HUES64 (cell line): ENCODE measurements around the gene CNKSR3.

Experiments used
- H3K27ac ChIP-seq: 2 replicates; pipeline ENCODE4 v1.7.0; 2013; ENCODE audit warnings: low read depth, low read length, inconsistent platforms
- H3K27me3 ChIP-seq: 2 replicates; pipeline ENCODE4 v1.6.1; 2013; ENCODE audit warnings: mild to moderate bottlenecking, low read length; ENCODE audit not compliant: insufficient read depth
- H3K36me3 ChIP-seq: 2 replicates; pipeline ENCODE4 v1.6.1; 2013; ENCODE audit warnings: mild to moderate bottlenecking, low read length; ENCODE audit not compliant: insufficient read depth
- H3K4me1 ChIP-seq: 2 replicates; pipeline ENCODE4 v1.6.1; 2013; ENCODE audit warnings: mild to moderate bottlenecking, low read length, moderate library complexity; ENCODE audit not compliant: insufficient read depth
- H3K4me3 ChIP-seq: 2 replicates; pipeline ENCODE4 v1.5.1; 2013; ENCODE audit warnings: mild to moderate bottlenecking, low read length, moderate library complexity
- H3K9ac ChIP-seq: 2 replicates; pipeline ENCODE4 v1.6.1; 2013; ENCODE audit warnings: mild to moderate bottlenecking, low read depth, low read length
- H3K9me3 ChIP-seq: 2 replicates; pipeline ENCODE4 v1.6.1; 2013; ENCODE audit warnings: low read depth, low read length; ENCODE audit not compliant: insufficient read depth
- WGBS: fragments of 150-250, 120-280 bp; methylation state at CpG from one replicate; pipeline ENCODE4 v1.1.7; 2013; ENCODE audit warnings: missing lambda C conversion rate; 5-methylcytosine and 5-hydroxymethylcytosine counted together

Gene CNKSR3

DNA sequence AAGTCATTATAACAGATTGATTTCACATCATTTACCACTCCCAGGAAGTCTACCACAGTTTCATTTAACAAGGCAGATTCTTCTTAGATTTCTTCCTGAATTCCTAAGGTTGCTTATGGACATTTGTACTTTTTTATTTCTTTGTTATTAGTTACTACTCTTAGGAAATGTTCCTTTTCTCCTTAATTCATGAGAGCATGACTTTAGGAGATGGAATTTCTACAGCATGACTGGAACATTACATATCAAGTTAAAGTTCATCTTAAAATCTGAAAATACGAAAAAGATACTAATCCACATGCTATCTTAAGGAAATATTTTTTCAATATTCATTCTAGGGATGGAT is 22.3 kb downstream of the CNKSR3 start:
- no peaks in the 10 kb centered on the region for H3K27me3 ChIP-seq
- H3K9ac ChIP-seq = no peak overlapping the region
- H3K36me3 ChIP-seq = no peaks in the 10 kb centered on the region
- H3K9me3 ChIP-seq = no peaks in the 10 kb centered on the region
- H3K4me1 ChIP-seq = peaks cover 3% of the 10 kb centered on the region; the same call in 1 of the 2 replicates
- no peak overlapping the region for H3K4me3 ChIP-seq
- WGBS = no CpG with 5 or more reads among the region's 1 CpG
- no peak overlapping the region for H3K27ac ChIP-seq

DNA sequence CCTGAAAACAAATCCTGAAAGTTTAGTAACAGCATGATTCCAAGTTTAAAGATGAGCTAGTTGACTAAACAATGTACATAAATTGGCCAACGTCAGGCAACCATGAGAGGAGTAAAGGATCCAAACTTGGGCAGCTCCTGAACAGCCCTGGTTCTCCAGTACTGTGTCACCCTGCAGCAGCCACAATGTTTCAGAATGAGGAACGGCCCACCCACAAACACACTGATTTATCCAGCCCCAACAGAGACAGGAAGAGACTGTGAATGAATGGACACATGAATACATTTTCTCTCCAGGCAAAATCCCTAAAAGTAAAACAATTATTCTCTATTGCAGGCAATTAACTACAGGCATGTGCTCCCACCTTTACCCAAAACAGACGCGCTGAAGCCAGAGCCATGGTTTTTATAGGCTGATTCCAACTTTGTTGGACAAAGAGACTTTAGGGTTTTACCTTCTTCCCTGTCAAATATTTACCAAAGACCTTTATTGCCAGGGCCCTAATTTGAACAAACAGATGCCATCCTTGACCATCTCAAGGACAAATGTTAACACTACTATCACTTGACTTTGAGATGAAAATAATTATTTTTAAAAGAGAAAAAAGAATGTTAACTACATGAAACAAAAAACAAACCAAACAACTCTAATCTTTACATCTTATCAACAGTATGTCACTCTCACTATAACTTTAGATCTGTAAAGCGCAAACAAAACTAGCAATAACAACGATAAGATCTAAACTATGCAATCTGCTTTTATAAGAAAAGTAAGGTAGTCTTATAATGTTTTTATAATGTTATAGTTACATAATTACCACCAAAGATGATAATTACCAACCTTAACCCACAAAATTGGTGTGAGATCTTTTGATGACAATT is 22.9 kb downstream of the CNKSR3 start:
- Histone ChIP-seq H3K9ac (no peak overlapping the region), H3K36me3 (no peaks in the 10 kb centered on the region), H3K4me3 (no peak overlapping the region), H3K27me3 (no peaks in the 10 kb centered on the region), H3K27ac (no peak overlapping the region), H3K9me3 (no peaks in the 10 kb centered on the region), H3K4me1 (peaks cover 3% of the 10 kb centered on the region; the same call in 1 of the 2 replicates)
- WGBS = 93% methylated on average over 5 of the region's 6 CpGs

DNA sequence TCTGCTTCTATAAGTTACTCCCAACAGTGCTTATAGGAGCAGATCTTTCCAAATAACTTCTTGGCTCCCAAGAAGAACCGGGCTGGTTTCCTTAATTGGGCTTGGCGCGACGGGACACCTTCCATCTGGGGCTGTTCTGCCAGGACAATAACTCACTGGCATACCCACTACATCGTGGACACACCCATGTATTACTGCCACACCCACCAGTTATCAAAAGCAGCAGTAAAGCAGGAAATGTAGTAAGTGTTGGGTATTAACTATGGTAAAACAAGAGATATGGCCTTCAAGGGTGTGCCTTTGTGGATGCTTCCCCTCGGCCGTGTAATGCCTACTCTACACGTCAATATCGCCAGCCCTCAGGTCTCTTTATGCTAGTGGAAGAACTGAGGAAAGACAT is 24.7 kb downstream of the CNKSR3 start:
- Histone ChIP-seq H3K9ac (no peak overlapping the region), H3K27me3 (no peaks in the 10 kb centered on the region), H3K4me3 (no peak overlapping the region), H3K4me1 (peaks cover 3% of the 10 kb centered on the region; the same call in 1 of the 2 replicates), H3K9me3 (no peaks in the 10 kb centered on the region), H3K36me3 (no peaks in the 10 kb centered on the region), H3K27ac (no peak overlapping the region)
- 96% methylated on average over 9 of the region's 9 CpGs for WGBS

DNA sequence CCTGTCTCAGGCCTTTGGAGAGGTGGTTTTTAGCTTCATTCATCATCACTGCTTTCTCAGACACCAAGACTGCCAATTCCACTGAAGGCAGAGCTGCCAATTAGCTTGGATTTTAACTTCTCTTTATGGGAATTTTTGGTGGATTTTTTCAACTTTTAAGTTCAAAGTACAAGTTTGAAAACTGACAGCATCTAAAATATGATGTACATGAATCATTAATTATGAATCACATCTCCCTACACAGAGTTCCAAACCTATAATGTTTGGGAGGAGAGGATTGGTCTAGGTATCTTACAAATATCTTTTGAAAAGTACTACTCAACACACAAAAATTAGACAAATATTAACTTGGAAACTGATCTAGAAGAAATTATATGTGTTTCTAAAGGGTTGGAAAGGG is 25.5 kb downstream of the CNKSR3 start:
- H3K36me3 ChIP-seq = no peaks in the 10 kb centered on the region
- no peak overlapping the region for H3K27ac ChIP-seq
- peaks cover 3% of the 10 kb centered on the region; the same call in 1 of the 2 replicates for H3K4me1 ChIP-seq
- H3K9me3 ChIP-seq = no peaks in the 10 kb centered on the region
- no peak overlapping the region for H3K4me3 ChIP-seq
- H3K27me3 ChIP-seq = no peaks in the 10 kb centered on the region
- H3K9ac ChIP-seq = no peak overlapping the region

DNA sequence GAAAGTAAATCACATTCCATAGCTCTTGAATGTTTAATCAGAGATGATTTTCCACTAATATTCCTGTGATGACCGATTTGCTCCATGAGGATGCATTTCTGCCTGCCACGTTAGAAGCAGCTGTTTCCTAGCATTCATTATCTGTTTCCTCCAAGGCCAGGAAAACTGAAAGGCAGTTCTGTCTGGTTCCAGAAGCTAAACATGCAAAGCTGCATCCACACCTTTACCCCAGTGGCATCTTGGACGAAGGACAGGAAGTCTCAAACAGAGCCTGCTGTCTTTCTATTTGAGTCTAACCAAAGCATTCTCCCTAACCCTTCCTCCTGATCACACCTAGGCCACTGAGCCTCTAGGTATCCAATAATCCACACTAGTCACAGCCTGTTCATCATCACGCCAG is 27.6 kb downstream of the CNKSR3 start:
- no peak overlapping the region for H3K27ac ChIP-seq
- no peaks in the 10 kb centered on the region for H3K27me3 ChIP-seq
- WGBS = 89% methylated on average over 4 of the region's 4 CpGs
- no peak overlapping the region for H3K9ac ChIP-seq
- peaks cover 11% of the 10 kb centered on the region; the same call in 1 of the 2 replicates for H3K4me1 ChIP-seq
- no peak overlapping the region for H3K4me3 ChIP-seq
- H3K9me3 ChIP-seq = no peaks in the 10 kb centered on the region
- H3K36me3 ChIP-seq = no peaks in the 10 kb centered on the region

DNA sequence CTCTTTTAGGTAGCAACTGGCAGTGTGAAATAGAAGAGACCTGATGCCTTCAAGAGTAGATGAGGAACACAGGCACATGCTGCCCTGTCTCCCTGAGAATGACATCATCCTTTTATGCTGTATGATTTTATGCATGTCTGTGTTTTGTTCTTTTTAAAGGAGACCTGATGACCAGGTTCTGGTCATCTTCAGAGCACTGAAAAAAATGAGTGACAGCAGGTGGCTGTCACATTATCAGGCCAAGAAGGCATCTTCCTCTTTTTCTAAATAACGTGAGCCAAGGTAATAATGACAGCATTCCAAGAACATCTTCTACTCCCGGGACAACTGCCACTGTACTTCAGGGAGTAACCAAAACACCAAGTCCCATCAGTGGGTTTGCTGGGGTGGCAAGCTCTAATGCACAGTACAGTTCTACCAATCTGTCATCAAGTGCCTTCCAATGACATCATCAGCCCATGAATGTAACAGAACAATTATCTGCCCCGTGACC is 28.9 kb downstream of the CNKSR3 start:
- Histone ChIP-seq H3K9me3 (no peaks in the 10 kb centered on the region), H3K27ac (no peak overlapping the region), H3K9ac (no peak overlapping the region), H3K36me3 (no peaks in the 10 kb centered on the region), H3K27me3 (no peaks in the 10 kb centered on the region), H3K4me3 (no peak overlapping the region), H3K4me1 (peaks cover 8% of the 10 kb centered on the region; the same call in 1 of the 2 replicates)
- WGBS = 88% methylated on average over 3 of the region's 3 CpGs

DNA sequence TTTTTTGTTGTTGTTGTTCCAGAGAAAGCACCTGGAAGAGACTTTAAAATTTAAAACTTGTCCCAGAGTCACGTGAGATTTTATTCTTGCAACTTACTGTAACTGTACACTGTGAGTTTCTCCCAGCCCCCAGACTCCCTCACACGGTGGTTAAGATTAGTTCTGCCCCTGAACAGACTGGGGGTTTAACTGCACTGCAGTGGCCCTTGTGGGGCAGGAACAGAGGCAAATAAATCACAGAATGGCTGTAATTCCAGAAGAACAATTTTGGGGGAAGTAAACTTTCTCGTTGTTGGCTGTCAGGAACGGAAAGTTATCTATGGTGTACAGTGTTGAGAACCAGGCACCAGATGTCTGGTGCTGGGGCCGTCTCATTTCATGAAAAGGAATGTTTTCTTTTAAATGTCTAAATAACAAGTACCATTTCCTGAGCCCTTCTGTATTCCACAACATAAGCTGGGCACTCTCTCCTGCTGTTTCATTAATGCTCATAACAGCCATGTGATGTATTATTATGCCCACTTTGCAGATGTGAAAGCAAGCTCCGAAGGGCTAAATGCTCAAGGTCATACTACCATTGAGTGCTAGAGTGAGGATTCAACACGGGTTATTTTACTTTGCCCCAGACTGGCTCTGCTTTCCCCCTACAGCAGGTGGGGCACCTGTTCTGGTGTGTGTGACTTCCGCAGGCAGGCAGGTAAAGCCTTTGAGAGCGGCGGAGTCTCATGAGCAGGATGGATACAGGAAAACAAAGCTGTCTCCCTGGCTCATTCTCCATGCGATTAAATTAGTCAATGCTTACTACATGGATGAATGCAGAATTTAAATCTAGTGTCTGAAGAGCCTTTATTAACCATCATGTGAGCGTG is 30.5 kb downstream of the CNKSR3 start:
- no peak overlapping the region for H3K27ac ChIP-seq
- H3K9me3 ChIP-seq = no peaks in the 10 kb centered on the region
- peaks cover 8% of the 10 kb centered on the region; the same call in 1 of the 2 replicates for H3K4me1 ChIP-seq
- no peak overlapping the region for H3K4me3 ChIP-seq
- 87% methylated on average over 12 of the region's 12 CpGs for WGBS
- H3K27me3 ChIP-seq = no peaks in the 10 kb centered on the region
- H3K36me3 ChIP-seq = no peaks in the 10 kb centered on the region
- H3K9ac ChIP-seq = no peak overlapping the region

DNA sequence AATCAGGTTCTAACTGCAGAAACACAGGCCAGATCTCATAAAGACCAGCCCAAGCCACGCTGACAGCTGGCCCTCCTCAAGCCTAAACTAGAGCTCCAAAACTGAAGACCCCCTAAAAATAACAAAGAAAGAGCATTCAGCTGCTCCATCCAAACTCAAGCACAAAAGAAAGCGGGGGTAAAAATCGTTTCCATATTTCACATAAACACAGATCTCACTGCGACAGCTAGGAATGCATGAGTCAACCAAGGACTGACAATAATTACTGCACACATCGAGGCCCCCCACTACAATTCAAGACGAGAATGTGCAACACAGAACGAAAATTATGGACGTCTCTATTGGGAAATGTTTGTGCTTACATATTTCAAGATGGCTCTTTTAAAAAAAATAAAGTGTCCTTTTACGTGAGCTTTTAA is 31.1 kb downstream of the CNKSR3 start:
- 87% methylated on average over 9 of the region's 9 CpGs for WGBS
- Histone ChIP-seq H3K9me3 (no peaks in the 10 kb centered on the region), H3K27ac (no peak overlapping the region), H3K4me1 (peaks cover 8% of the 10 kb centered on the region; the same call in 1 of the 2 replicates), H3K9ac (no peak overlapping the region), H3K4me3 (no peak overlapping the region), H3K27me3 (no peaks in the 10 kb centered on the region), H3K36me3 (no peaks in the 10 kb centered on the region)

DNA sequence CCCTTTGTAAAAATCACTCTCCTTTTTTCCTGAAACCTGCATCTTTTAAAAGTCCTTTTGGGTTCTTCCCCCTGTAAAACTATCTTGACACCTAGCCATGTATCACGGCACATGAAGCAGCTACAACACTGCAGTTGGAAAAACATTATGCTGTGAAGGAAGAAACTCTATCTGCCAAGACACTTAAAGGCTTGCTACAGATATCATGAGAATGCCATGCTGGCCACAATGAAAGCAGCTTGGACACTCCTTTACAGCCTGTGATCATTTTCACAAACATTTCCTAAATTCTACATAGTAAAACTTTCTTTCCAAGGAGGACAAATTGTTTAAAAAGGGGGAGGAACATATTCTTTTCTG is 31.8 kb downstream of the CNKSR3 start:
- WGBS = 100% methylated on average over 1 of the region's 1 CpG
- Histone ChIP-seq H3K4me3 (no peak overlapping the region), H3K27ac (no peak overlapping the region), H3K36me3 (no peaks in the 10 kb centered on the region), H3K9me3 (no peaks in the 10 kb centered on the region), H3K4me1 (peaks cover 8% of the 10 kb centered on the region; the same call in 1 of the 2 replicates), H3K9ac (no peak overlapping the region), H3K27me3 (no peaks in the 10 kb centered on the region)

DNA sequence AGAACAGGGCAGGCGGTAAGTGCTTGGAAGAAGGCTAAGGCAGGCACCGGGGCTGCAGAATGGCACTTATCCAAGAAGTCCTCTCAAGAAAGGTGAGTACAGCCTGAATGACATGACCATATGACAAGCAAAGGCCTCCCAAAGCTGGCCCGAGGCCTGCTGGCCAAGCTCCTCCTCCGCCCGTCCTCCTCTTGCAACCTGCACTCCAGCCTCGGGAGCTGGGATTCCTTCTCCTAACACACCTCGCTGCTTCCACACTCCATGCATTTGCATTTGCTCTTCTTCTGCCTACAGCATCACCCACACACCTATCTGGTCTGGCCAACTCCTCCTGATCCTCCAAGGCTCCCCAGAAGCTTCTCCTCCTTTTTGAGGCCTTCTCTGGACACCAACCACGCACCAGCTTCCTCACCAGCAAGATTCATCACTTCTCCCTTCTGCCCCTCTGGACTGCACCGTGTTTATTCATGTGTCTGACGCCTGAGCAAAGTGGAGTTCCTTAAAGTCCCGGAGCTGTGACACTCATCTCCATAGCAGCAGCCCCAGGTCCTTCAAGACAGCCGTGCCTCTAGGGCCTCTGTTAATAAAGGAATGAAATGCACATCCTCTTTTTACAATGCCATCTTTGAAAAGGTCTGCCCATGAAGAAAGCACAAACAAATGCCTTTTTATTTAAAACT is 32.3 kb downstream of the CNKSR3 start:
- Histone ChIP-seq H3K9ac (no peak overlapping the region), H3K27me3 (no peaks in the 10 kb centered on the region), H3K36me3 (no peaks in the 10 kb centered on the region), H3K9me3 (no peaks in the 10 kb centered on the region), H3K4me3 (no peak overlapping the region), H3K27ac (no peak overlapping the region), H3K4me1 (peaks cover 8% of the 10 kb centered on the region; the same call in 1 of the 2 replicates)
- 84% methylated on average over 12 of the region's 12 CpGs for WGBS
